ENCODE measurements around the gene OST4.

The OST4 gene

GRCh38 chr2:27023740-27024139, 47.7 kb downstream of the OST4 start:
- DNase-seq, result no peak

- no peak for DNase-seq
Observed at GRCh38 chr2:27021253-27022049, 50.0 kb downstream of the OST4 start.
